HCT116 (cell line): Measurements from ENCODE around the gene TIMM17A. TPM values are rescaled to one million over a fixed set of nuclear protein-coding genes. Genes with fewer than 3 reads are reported as not detected.

Experiments used
- ATAC-seq: fragments of 200-7000 bp; cut with Tn5 transposase; 2 replicates; pipeline ENCODE4 v1.9.1; 2020; ENCODE audit warnings: mild to moderate bottlenecking, moderate library complexity
- BruUV-seq: library from RNA; stranded (reverse); fragments of 400-500 nt; replicated peaks from 2 replicates; lab custom pipeline; 2021; lab: Mats Ljungman, UMichigan
- CTCF ChIA-PET: fragments of 300-600 bp; sonication (Branson Sonifier 250); formaldehyde crosslinking; loops from one replicate; lab custom pipeline; 2021; ENCODE audit warnings: antibody characterized with exemption; lab: Charles Lee
- POLR2A ChIA-PET: fragments of 300-600, 350-600 bp; sonication (Branson Sonifier 250); formaldehyde crosslinking; loops from one replicate; lab custom pipeline; 2021; ENCODE audit warnings: antibody characterized with exemption; lab: Charles Lee
- RAD21 ChIA-PET, 2 experiments: fragments of 300-600 bp; sonication (Branson Sonifier 250); formaldehyde crosslinking; loops; one replicate each; lab custom pipeline; 2023; ENCODE audit warnings: low total read pairs in 2 of 2; ENCODE audit not compliant: uncharacterized antibody in 2 of 2, unreplicated experiment in 2 of 2, low non-redundant PET in 1 of 2; lab: Charles Lee
- DNase-seq: peaks from one replicate; pipeline ENCODE4 v3.0.0-alpha.2; 2010; ENCODE audit warnings: low read depth, low spot score
- H2AFZ ChIP-seq: fragments of 200-600 bp; shearing (Covaris generic), sonication (generic); 2 replicates; pipeline ENCODE4 v1.6.1; 2017; ENCODE audit warnings: low read depth, mixed run types, mixed read lengths, antibody characterized with exemption, low read length; ENCODE audit not compliant: poor library complexity, severe bottlenecking
- H3K27ac ChIP-seq: 2 replicates; pipeline ENCODE4 v1.5.1; 2012; ENCODE audit warnings: low read depth, low read length
- H3K27me3 ChIP-seq: fragments of 200-600 bp; sonication (generic); 2 replicates; pipeline ENCODE4 v1.6.1; 2016; ENCODE audit warnings: mixed run types, low read length, mixed read lengths; ENCODE audit not compliant: insufficient read depth
- H3K36me3 ChIP-seq, 2 experiments: fragments of 200-500 bp in 1 of 2; fragments of 200-600 bp in 1 of 2; sonication (Bioruptor generic) in 1 of 2; sonication (generic) in 1 of 2; 2 replicates each; pipeline versions ENCODE4 v1.5.1 to v1.6.1; 2014 to 2016; ENCODE audit warnings: low read length in 2 of 2, inconsistent platforms in 1 of 2, mixed read lengths in 1 of 2, mixed run types in 1 of 2; ENCODE audit not compliant: insufficient read depth in 2 of 2, control insufficient read depth in 1 of 2
- H3K4me1 ChIP-seq, 2 experiments: fragments of 200-600 bp in 1 of 2; sonication (generic) in 1 of 2; 2 replicates each; pipeline versions ENCODE4 v1.5.1 to v1.6.1; 2012 to 2017; ENCODE audit warnings: low read length in 2 of 2, inconsistent platforms in 1 of 2, mild to moderate bottlenecking in 1 of 2, mixed read lengths in 1 of 2, mixed run types in 1 of 2, moderate library complexity in 1 of 2; ENCODE audit not compliant: insufficient read depth in 2 of 2, control insufficient read depth in 1 of 2
- H3K4me2 ChIP-seq: fragments of 200-600 bp; sonication (generic); 2 replicates; pipeline ENCODE4 v1.6.1; 2017; ENCODE audit warnings: mixed run types, low read length, mixed read lengths
- H3K4me3 ChIP-seq, 2 experiments: fragments of 200-600 bp in 1 of 2; sonication (generic) in 1 of 2; replicated peaks in 1 of 2; 2 replicates each; pipeline ENCODE4 v1.5.1; 2011 to 2016; ENCODE audit warnings: low read length in 2 of 2, control low read depth in 1 of 2, low read depth in 1 of 2, mild to moderate bottlenecking in 1 of 2, mixed read lengths in 1 of 2, mixed run types in 1 of 2
- H3K79me2 ChIP-seq: fragments of 200-600 bp; sonication (generic); 2 replicates; pipeline ENCODE4 v1.6.1; 2017; ENCODE audit warnings: mild to moderate bottlenecking, mixed run types, low read length, moderate library complexity, mixed read lengths; ENCODE audit not compliant: insufficient read depth
- H3K9ac ChIP-seq: fragments of 200-600 bp; sonication (generic); 2 replicates; pipeline ENCODE4 v1.6.1; 2016; ENCODE audit warnings: low read length, mixed read lengths
- H3K9me2 ChIP-seq: fragments of 200-600 bp; sonication (generic), shearing (Covaris generic); 2 replicates; pipeline ENCODE4 v1.6.1; 2017; ENCODE audit warnings: mixed run types, mild to moderate bottlenecking, moderate library complexity; ENCODE audit not compliant: insufficient read depth
- H3K9me3 ChIP-seq, 2 experiments: fragments of 200-500 bp in 1 of 2; fragments of 200-600 bp in 1 of 2; sonication (Bioruptor generic) in 1 of 2; sonication (generic) in 1 of 2; 2 replicates each; pipeline ENCODE4 v1.6.1; 2014 to 2017; ENCODE audit warnings: low read length in 2 of 2, mixed read lengths in 2 of 2, inconsistent platforms in 1 of 2, low read depth in 1 of 2, mild to moderate bottlenecking in 1 of 2, mixed run types in 1 of 2, moderate library complexity in 1 of 2; ENCODE audit not compliant: control insufficient read depth in 1 of 2, insufficient read depth in 1 of 2
- H4K20me1 ChIP-seq: fragments of 200-600 bp; sonication (generic), shearing (Covaris generic); 2 replicates; pipeline ENCODE4 v1.6.1; 2017; ENCODE audit warnings: mixed run types, mild to moderate bottlenecking, moderate library complexity; ENCODE audit not compliant: insufficient read depth
- CBX3 ChIP-seq: IDR thresholded peaks from 2 replicates; pipeline ENCODE4 v1.6.1; 2012; ENCODE audit warnings: low read depth
- CEBPB ChIP-seq: IDR thresholded peaks from 2 replicates; pipeline ENCODE4 v1.6.1; 2012; ENCODE audit warnings: low read depth
- ELF1 ChIP-seq: IDR thresholded peaks from 2 replicates; pipeline ENCODE4 v1.6.1; 2012; ENCODE audit warnings: low read depth, borderline replicate concordance
- EZH2 ChIP-seq: fragments of 200-600 bp; sonication (generic); IDR thresholded peaks from 2 replicates; pipeline ENCODE4 v1.6.1; 2017; ENCODE audit warnings: antibody characterized with exemption, mixed run types
- EZH2phosphoT487 ChIP-seq: fragments of 200-600 bp; IDR thresholded peaks from 2 replicates; pipeline ENCODE4 v1.6.1; 2018; ENCODE audit warnings: antibody characterized with exemption, borderline replicate concordance
- FOSL1 ChIP-seq: IDR thresholded peaks from 2 replicates; pipeline ENCODE4 v1.6.1; 2012; ENCODE audit warnings: low read depth
- JUND ChIP-seq: IDR thresholded peaks from 2 replicates; pipeline ENCODE4 v1.6.1; 2012
- POLR2A ChIP-seq: IDR thresholded peaks from 2 replicates; pipeline ENCODE4 v1.7.0; 2011; ENCODE audit warnings: borderline replicate concordance; ENCODE audit not compliant: insufficient read depth, insufficient read length; ENCODE audit errors: extremely low read depth
- RAD21 ChIP-seq: IDR thresholded peaks from 2 replicates; pipeline ENCODE4 v1.6.1; 2012; ENCODE audit warnings: low read depth, mild to moderate bottlenecking
- SIN3A ChIP-seq: IDR thresholded peaks from 2 replicates; pipeline ENCODE4 v1.6.1; 2012; ENCODE audit warnings: low read depth
- SP1 ChIP-seq: IDR thresholded peaks from 2 replicates; pipeline ENCODE4 v1.6.1; 2012; ENCODE audit warnings: low read depth
- SRF ChIP-seq: IDR thresholded peaks from 2 replicates; pipeline ENCODE4 v1.6.1; 2012; ENCODE audit warnings: low read depth
- TCF7L2 ChIP-seq: IDR thresholded peaks from 2 replicates; pipeline ENCODE4 v1.7.0; 2011; ENCODE audit warnings: borderline replicate concordance, inconsistent platforms; ENCODE audit not compliant: insufficient read depth, insufficient read length; ENCODE audit errors: extremely low read depth
- ZFX ChIP-seq: fragments of 450-650 bp; IDR thresholded peaks from 2 replicates; pipeline ENCODE4 v1.6.1; 2017
- intact Hi-C: fragments of 100-400 bp; cut with micrococcal nuclease; formaldehyde crosslinking; loops from 2 replicates; pipeline ENCODE4 v1.10.0; 2022
- total RNA-seq: library from RNA; stranded (reverse); gene quantifications from one replicate; pipeline ENCODE4 v1.2.1, GENCODE V29; 2021; ENCODE audit not compliant: unreplicated experiment
- TF ChIP-seq, protein P1 (sequence below): IDR thresholded peaks from 2 replicates; pipeline ENCODE4 v1.6.1; 2012; ENCODE audit warnings: low read depth
- TF ChIP-seq, protein P2 (sequence below), 3 experiments: fragments of 200-600 bp in 1 of 3; sonication (generic) in 1 of 3; IDR thresholded peaks in 2 of 3; conservative IDR thresholded peaks in 1 of 3; 2 replicates each; pipeline ENCODE4 v1.5.1; 2012 to 2017; ENCODE audit warnings: low read depth in 2 of 3, low read length in 2 of 3, antibody characterized with exemption in 1 of 3, borderline replicate concordance in 1 of 3, control low read depth in 1 of 3, mild to moderate bottlenecking in 1 of 3, mixed read lengths in 1 of 3, mixed run types in 1 of 3, moderate library complexity in 1 of 3; ENCODE audit not compliant: insufficient read depth in 1 of 3

Gene TIMM17A
- total RNA-seq, 1 experiment from 2014 or later = 100 TPM

DNA sequence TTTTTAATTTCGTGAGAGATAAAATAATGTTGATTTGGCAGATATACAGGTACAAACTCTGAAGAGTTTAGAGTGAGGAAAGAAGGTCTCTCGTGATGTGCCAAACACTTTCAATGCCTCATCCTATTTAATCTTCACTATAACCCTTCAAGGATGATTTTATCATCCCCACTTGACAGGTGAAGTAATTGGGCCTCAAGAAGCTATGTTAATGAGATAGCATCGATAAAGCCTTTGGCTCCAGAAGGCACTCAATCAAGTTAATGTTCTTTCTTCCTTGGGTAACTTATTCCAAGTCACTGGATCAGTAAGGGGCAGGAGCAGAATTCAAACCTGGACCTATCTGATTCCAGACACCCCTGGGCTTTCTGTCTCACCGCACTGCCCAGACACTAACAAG, 16.2 kb upstream of the TIMM17A start:
- BruUV-seq = no TSS peak
- no peaks in the 10 kb centered on the region for H3K79me2 ChIP-seq
- H2AFZ ChIP-seq = peak overlapping the region; percentile 26
- intact Hi-C loops = no loop called here
- ATAC-seq (no peak), DNase-seq (no peak)
- no peaks in the 10 kb centered on the region for H3K9me2 ChIP-seq
- ChIA-PET POLR2A (no interaction called here), CTCF (no interaction called here)
- H3K27ac ChIP-seq = no peak overlapping the region
- H3K36me3 ChIP-seq = no peaks in the 10 kb centered on the region
- H3K27me3 ChIP-seq = no peaks in the 10 kb centered on the region
- no peaks in the 10 kb centered on the region for H3K9me3 ChIP-seq
- H3K4me1 ChIP-seq = peaks cover 9 to 20% of the 10 kb centered on the region in 2 experiments; a peak in 3 of 4 replicates
- no peak overlapping the region for H3K4me2 ChIP-seq
- TF ChIP-seq SP1 = no peak
- TF ChIP-seq ZFX = no peak
- TF ChIP-seq RAD21 = no peak
- no peak for TF ChIP-seq EZH2phosphoT487
- TF ChIP-seq EZH2 = no peak
- no peak for TF ChIP-seq FOSL1
- TF ChIP-seq, protein P1, sequence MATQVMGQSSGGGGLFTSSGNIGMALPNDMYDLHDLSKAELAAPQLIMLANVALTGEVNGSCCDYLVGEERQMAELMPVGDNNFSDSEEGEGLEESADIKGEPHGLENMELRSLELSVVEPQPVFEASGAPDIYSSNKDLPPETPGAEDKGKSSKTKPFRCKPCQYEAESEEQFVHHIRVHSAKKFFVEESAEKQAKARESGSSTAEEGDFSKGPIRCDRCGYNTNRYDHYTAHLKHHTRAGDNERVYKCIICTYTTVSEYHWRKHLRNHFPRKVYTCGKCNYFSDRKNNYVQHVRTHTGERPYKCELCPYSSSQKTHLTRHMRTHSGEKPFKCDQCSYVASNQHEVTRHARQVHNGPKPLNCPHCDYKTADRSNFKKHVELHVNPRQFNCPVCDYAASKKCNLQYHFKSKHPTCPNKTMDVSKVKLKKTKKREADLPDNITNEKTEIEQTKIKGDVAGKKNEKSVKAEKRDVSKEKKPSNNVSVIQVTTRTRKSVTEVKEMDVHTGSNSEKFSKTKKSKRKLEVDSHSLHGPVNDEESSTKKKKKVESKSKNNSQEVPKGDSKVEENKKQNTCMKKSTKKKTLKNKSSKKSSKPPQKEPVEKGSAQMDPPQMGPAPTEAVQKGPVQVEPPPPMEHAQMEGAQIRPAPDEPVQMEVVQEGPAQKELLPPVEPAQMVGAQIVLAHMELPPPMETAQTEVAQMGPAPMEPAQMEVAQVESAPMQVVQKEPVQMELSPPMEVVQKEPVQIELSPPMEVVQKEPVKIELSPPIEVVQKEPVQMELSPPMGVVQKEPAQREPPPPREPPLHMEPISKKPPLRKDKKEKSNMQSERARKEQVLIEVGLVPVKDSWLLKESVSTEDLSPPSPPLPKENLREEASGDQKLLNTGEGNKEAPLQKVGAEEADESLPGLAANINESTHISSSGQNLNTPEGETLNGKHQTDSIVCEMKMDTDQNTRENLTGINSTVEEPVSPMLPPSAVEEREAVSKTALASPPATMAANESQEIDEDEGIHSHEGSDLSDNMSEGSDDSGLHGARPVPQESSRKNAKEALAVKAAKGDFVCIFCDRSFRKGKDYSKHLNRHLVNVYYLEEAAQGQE = no peak
- no peak for TF ChIP-seq JUND
- TF ChIP-seq ELF1 = no peak
- no peak for TF ChIP-seq SRF
- TF ChIP-seq, protein P2, sequence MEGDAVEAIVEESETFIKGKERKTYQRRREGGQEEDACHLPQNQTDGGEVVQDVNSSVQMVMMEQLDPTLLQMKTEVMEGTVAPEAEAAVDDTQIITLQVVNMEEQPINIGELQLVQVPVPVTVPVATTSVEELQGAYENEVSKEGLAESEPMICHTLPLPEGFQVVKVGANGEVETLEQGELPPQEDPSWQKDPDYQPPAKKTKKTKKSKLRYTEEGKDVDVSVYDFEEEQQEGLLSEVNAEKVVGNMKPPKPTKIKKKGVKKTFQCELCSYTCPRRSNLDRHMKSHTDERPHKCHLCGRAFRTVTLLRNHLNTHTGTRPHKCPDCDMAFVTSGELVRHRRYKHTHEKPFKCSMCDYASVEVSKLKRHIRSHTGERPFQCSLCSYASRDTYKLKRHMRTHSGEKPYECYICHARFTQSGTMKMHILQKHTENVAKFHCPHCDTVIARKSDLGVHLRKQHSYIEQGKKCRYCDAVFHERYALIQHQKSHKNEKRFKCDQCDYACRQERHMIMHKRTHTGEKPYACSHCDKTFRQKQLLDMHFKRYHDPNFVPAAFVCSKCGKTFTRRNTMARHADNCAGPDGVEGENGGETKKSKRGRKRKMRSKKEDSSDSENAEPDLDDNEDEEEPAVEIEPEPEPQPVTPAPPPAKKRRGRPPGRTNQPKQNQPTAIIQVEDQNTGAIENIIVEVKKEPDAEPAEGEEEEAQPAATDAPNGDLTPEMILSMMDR (IDR thresholded peaks at IDR 0.05 in 2 of 3, conservative IDR thresholded peaks at IDR 0.05 in 1 of 3; ENCODE audit: borderline replicate concordance in 1 of 3, insufficient read depth in 1 of 3, low read depth in 2 of 3, low read length in 2 of 3) = no peak
- TF ChIP-seq SIN3A = no peak
- TF ChIP-seq CEBPB = no peak
- no peak for TF ChIP-seq POLR2A
- no peak for TF ChIP-seq CBX3
- no peak for TF ChIP-seq TCF7L2
- TF ChIP-seq, all 23 proteins: peak for 0
- RAD21 ChIA-PET = no interaction called here
- no peak overlapping the region for H3K4me3 ChIP-seq
- H4K20me1 ChIP-seq = no peaks in the 10 kb centered on the region
- H3K9ac ChIP-seq = no peak overlapping the region
